Glutamatergic neuron (in vitro differentiated cells): ENCODE data around the gene MARCO. TPM values are rescaled to one million over a fixed set of nuclear protein-coding genes. Genes with fewer than 3 reads are reported as not detected.

Experiments
- DNase-seq: peaks from one replicate; pipeline ENCODE4 v3.0.0; 2022
- H3K27ac Mint-ChIP-seq: one replicate; pipeline ENCODE4 v1.8.0; 2020; ENCODE audit warnings: mild to moderate bottlenecking, mixed read lengths, inconsistent platforms; ENCODE audit not compliant: unreplicated experiment
- H3K27me3 Mint-ChIP-seq: one replicate; pipeline ENCODE4 v1.8.0; 2020; ENCODE audit warnings: mild to moderate bottlenecking, moderate library complexity, mixed read lengths, inconsistent platforms; ENCODE audit not compliant: unreplicated experiment
- H3K36me3 Mint-ChIP-seq: one replicate; pipeline ENCODE4 v1.8.0; 2020; ENCODE audit warnings: mild to moderate bottlenecking, mixed read lengths, inconsistent platforms; ENCODE audit not compliant: unreplicated experiment
- H3K4me1 Mint-ChIP-seq: one replicate; pipeline ENCODE4 v1.8.0; 2020; ENCODE audit warnings: mild to moderate bottlenecking, low read depth, mixed read lengths, inconsistent platforms; ENCODE audit not compliant: unreplicated experiment
- H3K4me3 Mint-ChIP-seq: one replicate; pipeline ENCODE4 v1.8.0; 2020; ENCODE audit warnings: mild to moderate bottlenecking, mixed read lengths, inconsistent platforms; ENCODE audit not compliant: unreplicated experiment
- H3K9me3 Mint-ChIP-seq: one replicate; pipeline ENCODE4 v1.8.0; 2020; ENCODE audit warnings: mild to moderate bottlenecking, moderate library complexity, mixed read lengths, inconsistent platforms; ENCODE audit not compliant: unreplicated experiment
- total RNA-seq: library from RNA; stranded (reverse); fragmentation: NEBNext Ultra II Directional; extraction: Animal tissue kit (Norgen Biotek cat#: 25700); gene quantifications from one replicate; pipeline ENCODE4 v1.2.1, GENCODE V29; 2021; ENCODE audit not compliant: unreplicated experiment
- TF ChIP-seq, protein P1 (sequence below): fragments of 200-600 bp; sonication (generic); IDR thresholded peaks from one replicate; pipeline ENCODE4 v1.5.0; 2021; ENCODE audit not compliant: partially characterized antibody, unreplicated experiment

Gene MARCO
- total RNA-seq, 1 donor from 2014 or later: not detected

DNA sequence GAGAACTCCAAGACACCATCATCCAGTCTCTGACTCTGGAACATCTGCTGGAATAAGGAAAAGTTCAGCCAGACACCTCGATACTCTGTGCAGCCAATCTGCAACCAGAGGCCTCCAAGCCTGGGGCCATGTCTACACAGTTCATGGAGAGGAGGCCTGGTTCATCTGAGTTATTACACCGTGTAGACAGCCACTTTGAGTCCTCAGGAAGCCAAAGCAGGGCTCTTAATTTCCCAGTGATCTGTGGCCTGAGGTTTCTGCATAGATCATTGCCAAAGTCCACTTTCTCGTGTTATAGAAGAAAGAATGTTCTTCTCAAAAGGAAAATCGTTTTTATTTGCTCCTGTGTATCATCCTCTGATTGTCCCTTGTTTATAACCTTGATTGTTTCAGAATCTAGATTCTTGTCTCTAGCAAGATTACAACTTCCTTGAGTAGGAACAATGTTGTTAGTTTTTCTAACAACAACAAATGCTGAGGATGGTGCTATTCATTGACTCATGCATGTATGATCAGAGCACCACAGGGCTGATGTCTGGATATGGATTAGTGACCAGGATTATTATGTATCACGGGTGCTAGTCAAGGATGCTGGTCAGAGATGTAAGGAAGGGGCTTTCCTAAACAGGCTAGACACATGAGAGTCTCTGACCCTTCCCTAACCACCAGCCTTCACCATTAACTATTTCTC, 30.7 kb upstream of the MARCO start:
- TF ChIP-seq, protein P1, sequence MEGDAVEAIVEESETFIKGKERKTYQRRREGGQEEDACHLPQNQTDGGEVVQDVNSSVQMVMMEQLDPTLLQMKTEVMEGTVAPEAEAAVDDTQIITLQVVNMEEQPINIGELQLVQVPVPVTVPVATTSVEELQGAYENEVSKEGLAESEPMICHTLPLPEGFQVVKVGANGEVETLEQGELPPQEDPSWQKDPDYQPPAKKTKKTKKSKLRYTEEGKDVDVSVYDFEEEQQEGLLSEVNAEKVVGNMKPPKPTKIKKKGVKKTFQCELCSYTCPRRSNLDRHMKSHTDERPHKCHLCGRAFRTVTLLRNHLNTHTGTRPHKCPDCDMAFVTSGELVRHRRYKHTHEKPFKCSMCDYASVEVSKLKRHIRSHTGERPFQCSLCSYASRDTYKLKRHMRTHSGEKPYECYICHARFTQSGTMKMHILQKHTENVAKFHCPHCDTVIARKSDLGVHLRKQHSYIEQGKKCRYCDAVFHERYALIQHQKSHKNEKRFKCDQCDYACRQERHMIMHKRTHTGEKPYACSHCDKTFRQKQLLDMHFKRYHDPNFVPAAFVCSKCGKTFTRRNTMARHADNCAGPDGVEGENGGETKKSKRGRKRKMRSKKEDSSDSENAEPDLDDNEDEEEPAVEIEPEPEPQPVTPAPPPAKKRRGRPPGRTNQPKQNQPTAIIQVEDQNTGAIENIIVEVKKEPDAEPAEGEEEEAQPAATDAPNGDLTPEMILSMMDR: no peak
- no peaks in the 10 kb centered on the region for H3K9me3 Mint-ChIP-seq
- no peaks in the 10 kb centered on the region for H3K36me3 Mint-ChIP-seq
- H3K27me3 Mint-ChIP-seq: no peaks in the 10 kb centered on the region
- DNase-seq: no peak
- no peak overlapping the region for H3K27ac Mint-ChIP-seq
- no peaks in the 10 kb centered on the region for H3K4me1 Mint-ChIP-seq
- H3K4me3 Mint-ChIP-seq: no peak overlapping the region

DNA sequence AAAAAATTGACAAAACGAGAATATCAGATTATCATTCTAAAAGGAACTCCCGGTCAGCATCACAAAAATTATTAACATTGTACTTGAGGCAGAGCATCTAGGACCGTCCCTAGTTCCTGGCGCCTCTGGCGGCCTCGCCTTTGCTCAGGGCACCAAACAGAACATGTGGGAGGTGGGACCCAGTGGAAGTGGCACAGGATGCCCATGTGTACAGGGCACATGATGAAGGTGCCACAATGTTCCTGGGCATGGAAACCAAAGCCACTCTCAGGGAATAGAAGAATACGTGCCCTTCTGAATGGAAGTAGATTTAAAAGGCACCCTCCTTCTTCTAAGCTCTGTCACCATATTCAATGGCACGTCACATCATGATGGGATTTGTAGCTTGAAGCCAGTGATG, 30.1 kb upstream of the MARCO start:
- no peaks in the 10 kb centered on the region for H3K27me3 Mint-ChIP-seq
- no peaks in the 10 kb centered on the region for H3K4me1 Mint-ChIP-seq
- H3K27ac Mint-ChIP-seq: no peak overlapping the region
- DNase-seq: no peak
- no peaks in the 10 kb centered on the region for H3K9me3 Mint-ChIP-seq
- TF ChIP-seq, protein P1: no peak
- no peak overlapping the region for H3K4me3 Mint-ChIP-seq
- H3K36me3 Mint-ChIP-seq: no peaks in the 10 kb centered on the region

DNA sequence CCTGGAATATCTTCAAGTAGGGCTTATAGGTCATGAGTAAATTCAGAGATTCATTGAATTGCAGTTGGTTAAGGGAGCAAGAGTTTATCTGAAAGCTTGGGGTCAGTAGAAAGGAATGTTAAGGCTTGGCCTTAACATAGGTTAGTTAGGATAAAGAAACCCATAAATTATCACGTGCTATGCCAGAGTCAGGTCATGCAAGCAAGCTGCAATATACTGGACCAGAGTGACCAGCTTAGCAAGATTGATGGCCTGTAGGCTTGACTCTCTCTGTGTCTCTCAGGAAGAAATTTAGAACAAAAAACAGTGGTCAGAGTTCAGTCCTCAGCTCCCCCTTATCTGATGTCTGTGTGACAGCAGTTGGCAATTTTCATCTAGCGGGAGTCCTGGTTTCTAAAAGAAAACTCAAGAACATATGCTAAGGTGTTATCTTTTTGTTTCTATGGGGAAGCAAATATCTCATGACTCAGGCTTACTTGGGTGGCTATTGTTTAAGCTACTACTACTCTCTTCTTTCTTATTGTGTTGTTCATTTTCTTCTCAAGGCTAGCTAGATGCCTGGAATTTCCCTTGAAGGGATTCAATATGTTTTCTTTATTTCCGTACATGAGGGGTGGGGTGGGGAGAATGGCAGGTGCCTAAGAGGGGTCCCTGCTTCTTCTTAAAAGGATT, 28.7 kb upstream of the MARCO start:
- H3K27me3 Mint-ChIP-seq: peaks cover 3% of the 10 kb centered on the region
- no peaks in the 10 kb centered on the region for H3K9me3 Mint-ChIP-seq
- DNase-seq: no peak
- H3K4me1 Mint-ChIP-seq: no peaks in the 10 kb centered on the region
- H3K36me3 Mint-ChIP-seq: no peaks in the 10 kb centered on the region
- H3K27ac Mint-ChIP-seq: no peak overlapping the region
- TF ChIP-seq, protein P1: no peak
- H3K4me3 Mint-ChIP-seq: no peak overlapping the region

DNA sequence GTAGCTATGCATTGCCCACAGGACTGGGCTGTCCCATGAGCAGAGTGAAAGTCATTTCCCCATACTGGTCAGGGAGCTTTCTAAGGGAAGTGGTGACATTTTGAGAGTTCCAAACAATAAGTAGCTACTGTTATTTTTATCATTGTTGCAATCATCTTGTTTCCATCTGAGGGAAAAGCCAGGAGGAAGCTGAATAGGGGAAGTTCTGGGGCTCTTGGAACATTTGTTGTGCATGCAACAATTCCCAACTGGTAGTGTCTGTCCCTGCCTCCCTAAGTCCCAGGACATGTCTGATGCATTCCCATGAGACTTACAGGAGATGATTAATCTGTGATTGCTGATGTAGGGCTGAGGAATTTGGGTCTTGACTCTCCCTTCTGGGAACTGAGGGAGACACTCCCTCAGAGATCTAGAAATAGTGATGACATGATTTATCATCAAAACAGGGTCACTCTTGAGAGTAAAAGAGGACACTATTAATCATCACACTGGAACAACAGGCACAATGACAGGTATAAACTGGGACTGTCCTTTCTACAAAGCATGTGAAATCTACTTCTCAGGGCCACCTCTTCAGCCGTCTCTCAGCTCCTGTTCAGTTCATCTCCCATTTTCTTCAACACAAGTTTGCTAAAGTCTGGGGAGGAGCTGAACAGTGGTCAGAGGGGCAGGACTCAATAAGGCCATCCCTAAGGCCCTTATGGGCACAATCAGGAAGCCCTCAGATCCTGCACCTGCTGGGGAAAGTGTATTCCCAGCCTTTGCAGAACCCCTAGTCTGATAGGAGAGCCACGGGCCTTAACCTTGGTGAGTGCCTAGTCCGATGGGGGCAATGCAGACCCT, 28.0 kb upstream of the MARCO start:
- Mint-ChIP-seq H3K9me3 (no peaks in the 10 kb centered on the region), H3K4me1 (no peaks in the 10 kb centered on the region), H3K36me3 (no peaks in the 10 kb centered on the region), H3K27me3 (peaks cover 3% of the 10 kb centered on the region), H3K27ac (no peak overlapping the region), H3K4me3 (no peak overlapping the region)
- TF ChIP-seq, protein P1: no peak
- no peak for DNase-seq
